Measurements from ENCODE around the gene CRYZ. TPM values are rescaled to one million over a fixed set of nuclear protein-coding genes. Genes with fewer than 3 reads are reported as not detected.
"Not testable (repeated sequence)": the region's sequence is repeated elsewhere in the genome, so short reads cannot be mapped to it uniquely, and the experiment has no call there.

Gene CRYZ
- total RNA-seq, 1 donor from 2014 or later = 13.7 TPM

GRCh38 chr1:74755475-74755874, 22.6 kb upstream of the CRYZ start:
- intact Hi-C loops (cut with micrococcal nuclease) = no loop called here
- H3K27me3 Mint-ChIP-seq (ENCODE audit: insufficient read depth) = no peaks in the 10 kb centered on the region

GRCh38 chr1:74753104-74753503, 20.3 kb upstream of the CRYZ start:
- Mint-ChIP-seq H3K9me3 (peaks cover 17% of the 10 kb centered on the region), H3K27ac (no peak overlapping the region), H3K36me3 (ENCODE audit: low read depth) (peaks cover 61% of the 10 kb centered on the region), H3K4me1 (ENCODE audit: low read depth) (no peaks in the 10 kb centered on the region), H3K27me3 (ENCODE audit: insufficient read depth) (no peaks in the 10 kb centered on the region), H3K4me3 (no peak overlapping the region)
- DNase-seq (ENCODE audit: low spot score) = no peak
- intact Hi-C loops (cut with micrococcal nuclease) = no loop called here

More at GRCh38 chr1:74755475-74755874, 22.6 kb upstream of the CRYZ start:
- no peak for DNase-seq (ENCODE audit: low spot score)
- Mint-ChIP-seq H3K4me3 (no peak overlapping the region), H3K27ac (no peak overlapping the region), H3K9me3 (peaks cover 17% of the 10 kb centered on the region), H3K4me1 (ENCODE audit: low read depth) (no peaks in the 10 kb centered on the region), H3K36me3 (ENCODE audit: low read depth) (peaks cover 68% of the 10 kb centered on the region)

- Mint-ChIP-seq H3K27ac (no peak overlapping the region), H3K4me1 (ENCODE audit: low read depth) (no peaks in the 10 kb centered on the region)
- intact Hi-C loops (cut with micrococcal nuclease) = no loop called here
Observed at GRCh38 chr1:74748960-74749359, 16.1 kb upstream of the CRYZ start.

DNA sequence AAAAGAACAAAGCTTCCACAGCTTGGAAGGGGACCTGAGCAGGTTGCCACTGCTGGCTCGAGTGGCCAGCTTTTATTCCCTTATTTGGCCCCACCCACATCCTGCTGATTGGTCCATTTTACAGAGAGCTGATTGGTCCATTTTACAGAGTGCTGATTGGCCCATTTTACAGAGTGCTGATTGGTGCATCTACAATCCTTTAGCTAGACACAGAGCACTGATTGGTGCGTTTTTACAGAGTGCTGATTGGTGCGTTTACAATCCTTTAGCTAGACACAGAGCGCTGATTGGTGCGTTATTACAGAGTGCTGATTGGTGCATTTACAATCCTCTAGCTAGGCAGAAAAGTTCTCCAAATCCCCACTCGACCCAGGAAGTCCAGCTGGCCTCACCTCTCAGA, 12.4 kb upstream of the CRYZ start:
- Mint-ChIP-seq H3K36me3 (ENCODE audit: low read depth) (peaks cover 63% of the 10 kb centered on the region), H3K9me3 (peaks cover 13% of the 10 kb centered on the region)
- H3K27ac Mint-ChIP-seq; intact Hi-C loops (cut with micrococcal nuclease); H3K27me3 Mint-ChIP-seq (ENCODE audit: insufficient read depth); DNase-seq (ENCODE audit: low spot score); H3K4me1 Mint-ChIP-seq (ENCODE audit: low read depth); H3K4me3 Mint-ChIP-seq: not testable (repeated sequence)

More at GRCh38 chr1:74748960-74749359, 16.1 kb upstream of the CRYZ start:
- no peaks in the 10 kb centered on the region for H3K27me3 Mint-ChIP-seq (ENCODE audit: insufficient read depth)
- H3K4me3 Mint-ChIP-seq = no peak overlapping the region
- no peak for DNase-seq (ENCODE audit: low spot score)
- peaks cover 6% of the 10 kb centered on the region for H3K9me3 Mint-ChIP-seq
- H3K36me3 Mint-ChIP-seq (ENCODE audit: low read depth) = peaks cover 49% of the 10 kb centered on the region

GRCh38 chr1:74740307-74740980, 7.6 kb upstream of the CRYZ start:
- H3K4me3 Mint-ChIP-seq; H3K27ac Mint-ChIP-seq; DNase-seq (ENCODE audit: low spot score); H3K4me1 Mint-ChIP-seq (ENCODE audit: low read depth); intact Hi-C loops (cut with micrococcal nuclease); H3K27me3 Mint-ChIP-seq (ENCODE audit: insufficient read depth): not testable (repeated sequence)
- Mint-ChIP-seq H3K36me3 (ENCODE audit: low read depth) (peaks cover 66% of the 10 kb centered on the region), H3K9me3 (peaks cover 22% of the 10 kb centered on the region)

DNA sequence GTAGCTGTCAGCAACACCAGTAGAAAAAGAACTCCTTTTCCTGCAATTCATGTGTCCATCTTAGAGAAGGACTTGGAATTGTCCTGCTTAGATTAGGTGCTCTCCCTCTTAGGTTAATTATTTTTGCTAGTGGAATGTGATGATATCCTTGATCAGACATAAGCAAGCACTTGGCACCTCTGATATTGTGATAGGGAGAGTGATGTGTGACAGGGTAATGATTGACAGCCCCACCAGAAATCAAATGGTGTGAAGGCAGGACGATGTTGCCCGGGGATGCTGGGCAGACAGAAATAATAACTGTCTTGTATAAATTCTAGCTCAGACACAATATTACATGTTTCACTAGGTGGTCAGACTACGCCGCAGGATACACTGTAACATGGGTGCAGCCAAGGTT, 4.5 kb upstream of the CRYZ start:
- Mint-ChIP-seq H3K27ac (no peak overlapping the region), H3K4me3 (no peak overlapping the region), H3K36me3 (ENCODE audit: low read depth) (peaks cover 41% of the 10 kb centered on the region), H3K27me3 (ENCODE audit: insufficient read depth) (no peaks in the 10 kb centered on the region), H3K4me1 (ENCODE audit: low read depth) (peaks cover 22% of the 10 kb centered on the region), H3K9me3 (peaks cover 10% of the 10 kb centered on the region)
- no peak for DNase-seq (ENCODE audit: low spot score)
- intact Hi-C loops (cut with micrococcal nuclease) = loop anchor here (10.0 kb wide), 1 partner anchor 1047 kb away; the partner anchor contains the start of gene RABGGTB

- H3K4me1 Mint-ChIP-seq (ENCODE audit: low read depth) = peaks cover 37% of the 10 kb centered on the region
- peak overlapping the region; percentile 93 for H3K4me3 Mint-ChIP-seq
- no peaks in the 10 kb centered on the region for H3K9me3 Mint-ChIP-seq
- intact Hi-C loops (cut with micrococcal nuclease) = loop anchor here (1.0 to 10.0 kb wide), 6 partner anchors 29 to 1051 kb away; partner anchors contain the start of genes ACADM, FPGT, LRRIQ3 and RABGGTB
- peaks cover 14% of the 10 kb centered on the region for H3K36me3 Mint-ChIP-seq (ENCODE audit: low read depth)
- peak overlapping the region; percentile 99 for H3K27ac Mint-ChIP-seq
- peak; percentile 31 for DNase-seq (ENCODE audit: low spot score)
- no peaks in the 10 kb centered on the region for H3K27me3 Mint-ChIP-seq (ENCODE audit: insufficient read depth)
Observed at GRCh38 chr1:74733604-74734484, 994 bp upstream of the CRYZ start.

DNA sequence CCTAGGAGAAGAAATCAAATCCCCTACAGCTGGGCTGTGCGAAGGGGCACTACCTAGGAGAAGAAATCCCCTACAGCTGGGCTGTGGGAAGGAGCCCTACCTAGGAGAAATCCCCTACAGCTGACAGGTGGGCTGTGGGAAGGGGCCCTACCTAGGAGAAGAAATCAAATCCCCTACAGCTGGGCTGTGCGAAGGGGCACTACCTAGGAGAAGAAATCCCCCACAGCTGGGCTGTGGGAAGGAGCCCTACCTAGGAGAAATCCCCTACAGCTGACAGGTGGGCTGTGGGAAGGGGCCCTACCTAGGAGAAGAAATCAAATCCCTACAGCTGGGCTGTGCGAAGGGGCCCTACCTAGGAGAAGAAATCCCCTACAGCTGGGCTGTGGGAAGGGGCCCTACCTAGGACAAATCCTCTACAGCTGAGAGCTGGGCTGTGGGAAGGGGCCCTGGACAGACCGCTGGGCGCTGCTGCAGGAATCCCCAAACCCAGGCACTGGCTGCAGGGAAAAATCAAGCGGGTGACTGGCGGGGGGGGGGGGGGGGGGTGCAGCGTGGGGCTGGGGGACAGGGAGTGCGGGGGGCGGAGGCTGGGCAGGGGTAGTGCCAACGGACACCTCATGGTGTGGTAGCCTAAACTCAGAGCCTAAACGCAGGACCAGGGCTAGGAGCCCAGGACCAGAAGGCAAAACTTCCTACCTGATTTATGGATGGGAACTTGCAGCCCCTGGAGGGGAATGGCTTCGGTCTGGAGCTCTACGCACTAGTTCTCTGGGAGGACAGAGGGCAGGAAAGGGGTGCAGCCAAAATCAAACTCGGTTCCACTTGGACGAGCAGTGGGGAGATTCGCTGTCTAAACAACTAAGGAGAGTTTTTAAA, 541 bp downstream of the CRYZ start:
- DNase-seq (ENCODE audit: low spot score); H3K27me3 Mint-ChIP-seq (ENCODE audit: insufficient read depth); H3K36me3 Mint-ChIP-seq (ENCODE audit: low read depth); H3K9me3 Mint-ChIP-seq: not testable (repeated sequence)
- Mint-ChIP-seq H3K27ac (peak overlapping the region; percentile 99), H3K4me3 (peak overlapping the region; percentile 93), H3K4me1 (ENCODE audit: low read depth) (peaks cover 37% of the 10 kb centered on the region)
- intact Hi-C loops (cut with micrococcal nuclease) = loop anchor here (2.0 to 10.0 kb wide), 3 partner anchors 30 to 1052 kb away; partner anchors contain the start of genes ACADM and RABGGTB

DNA sequence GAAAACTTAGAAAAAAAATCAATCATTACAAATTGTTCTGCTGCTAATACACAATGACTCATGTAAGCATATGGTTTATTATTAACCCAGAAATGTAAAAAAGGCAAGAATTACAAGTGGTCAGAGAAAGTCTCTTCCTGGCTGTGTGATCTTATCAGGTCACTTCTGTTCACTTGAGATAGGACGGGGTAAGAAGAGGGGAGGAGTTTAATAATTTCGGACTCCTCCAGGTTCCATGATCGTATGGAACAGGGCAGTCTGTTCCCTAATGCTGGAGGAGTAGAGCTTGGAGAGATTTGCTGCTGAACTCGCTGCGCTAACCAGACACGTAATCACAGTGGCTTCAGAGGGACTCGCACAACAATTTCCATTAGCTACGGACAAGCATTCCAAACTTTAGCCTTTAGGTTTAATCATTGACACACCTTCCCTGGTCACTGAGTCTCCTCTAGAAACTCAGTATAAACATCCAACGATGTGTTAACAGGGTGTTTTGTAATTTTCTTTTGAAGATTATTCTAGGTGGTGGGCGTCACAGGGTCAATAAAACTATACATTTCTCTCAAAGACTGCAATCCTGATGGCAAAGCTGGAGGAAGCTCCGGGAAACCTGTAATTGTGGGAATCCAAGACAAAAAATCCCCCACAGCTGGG, 1.3 kb downstream of the CRYZ start:
- Mint-ChIP-seq H3K27me3 (ENCODE audit: insufficient read depth) (no peaks in the 10 kb centered on the region), H3K4me1 (ENCODE audit: low read depth) (peaks cover 37% of the 10 kb centered on the region), H3K27ac (no peak overlapping the region), H3K36me3 (ENCODE audit: low read depth) (peaks cover 6% of the 10 kb centered on the region), H3K9me3 (peaks cover 7% of the 10 kb centered on the region), H3K4me3 (peak overlapping the region; percentile 34)
- DNase-seq (ENCODE audit: low spot score) = no peak
- intact Hi-C loops (cut with micrococcal nuclease) = loop anchor here (2.0 to 10.0 kb wide), 3 partner anchors 31 to 1053 kb away; partner anchors contain the start of genes ACADM and RABGGTB

- H3K9me3 Mint-ChIP-seq = peaks cover 21% of the 10 kb centered on the region
- H3K27me3 Mint-ChIP-seq (ENCODE audit: insufficient read depth) = no peaks in the 10 kb centered on the region
- no peak overlapping the region for H3K4me3 Mint-ChIP-seq
- intact Hi-C loops (cut with micrococcal nuclease) = loop anchor here (10.0 kb wide), 1 partner anchor 1055 kb away; the partner anchor contains the start of gene RABGGTB
- H3K27ac Mint-ChIP-seq = no peak overlapping the region
- H3K36me3 Mint-ChIP-seq (ENCODE audit: low read depth) = peaks cover 10% of the 10 kb centered on the region
- peaks cover 27% of the 10 kb centered on the region for H3K4me1 Mint-ChIP-seq (ENCODE audit: low read depth)
- DNase-seq (ENCODE audit: low spot score) = no peak
Observed at GRCh38 chr1:74729741-74730478, 2.9 kb downstream of the CRYZ start.

DNA sequence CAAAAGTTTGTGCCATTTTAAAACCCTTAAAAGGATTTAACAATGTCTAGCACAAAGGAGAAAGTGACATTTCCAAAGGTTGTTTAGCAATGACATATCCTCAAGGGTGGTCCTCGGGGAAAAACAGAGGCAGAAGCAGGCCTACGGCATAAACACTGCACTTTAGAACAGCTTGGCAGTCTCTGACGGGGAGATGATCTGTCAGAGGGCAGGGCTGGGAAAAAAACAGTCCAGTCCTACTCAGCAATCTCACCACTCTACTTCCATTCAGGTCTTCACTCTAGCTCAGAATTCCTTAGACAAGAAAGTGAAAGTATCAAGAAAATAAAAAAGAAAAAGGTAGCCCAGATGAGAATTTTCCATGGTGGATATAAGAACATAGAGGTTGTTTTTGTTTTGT, 4.1 kb downstream of the CRYZ start:
- Mint-ChIP-seq H3K4me3 (no peak overlapping the region), H3K4me1 (ENCODE audit: low read depth) (peaks cover 16% of the 10 kb centered on the region), H3K27ac (no peak overlapping the region), H3K9me3 (peaks cover 24% of the 10 kb centered on the region), H3K27me3 (ENCODE audit: insufficient read depth) (no peaks in the 10 kb centered on the region), H3K36me3 (ENCODE audit: low read depth) (peaks cover 17% of the 10 kb centered on the region)
- no peak for DNase-seq (ENCODE audit: low spot score)
- intact Hi-C loops (cut with micrococcal nuclease) = no loop called here

All from activated T-helper 1 cell treated with anti-CD3 and anti-CD28 coated beads, Interleukin-12 subunit alpha, Interleukin-12 subunit beta, Interleukin-2, Interleukin-4 antibody, amounts not matched to agents 30 ng/mL and 10 ng/mL and 1 ng/mL, durations not matched to agents 14 hours and 24 hours and 36 hours (primary cell).